NCI-H69 (cell line): Measurements from ENCODE around the gene CLIC1.
A peak's percentile ranks its signal among the peaks of the same experiment; 100 is the strongest.

Source experiments
- DNase-seq: peaks from one replicate; lab custom pipeline; 2025; lab: John Stamatoyannopoulos, UW

Gene CLIC1

DNA sequence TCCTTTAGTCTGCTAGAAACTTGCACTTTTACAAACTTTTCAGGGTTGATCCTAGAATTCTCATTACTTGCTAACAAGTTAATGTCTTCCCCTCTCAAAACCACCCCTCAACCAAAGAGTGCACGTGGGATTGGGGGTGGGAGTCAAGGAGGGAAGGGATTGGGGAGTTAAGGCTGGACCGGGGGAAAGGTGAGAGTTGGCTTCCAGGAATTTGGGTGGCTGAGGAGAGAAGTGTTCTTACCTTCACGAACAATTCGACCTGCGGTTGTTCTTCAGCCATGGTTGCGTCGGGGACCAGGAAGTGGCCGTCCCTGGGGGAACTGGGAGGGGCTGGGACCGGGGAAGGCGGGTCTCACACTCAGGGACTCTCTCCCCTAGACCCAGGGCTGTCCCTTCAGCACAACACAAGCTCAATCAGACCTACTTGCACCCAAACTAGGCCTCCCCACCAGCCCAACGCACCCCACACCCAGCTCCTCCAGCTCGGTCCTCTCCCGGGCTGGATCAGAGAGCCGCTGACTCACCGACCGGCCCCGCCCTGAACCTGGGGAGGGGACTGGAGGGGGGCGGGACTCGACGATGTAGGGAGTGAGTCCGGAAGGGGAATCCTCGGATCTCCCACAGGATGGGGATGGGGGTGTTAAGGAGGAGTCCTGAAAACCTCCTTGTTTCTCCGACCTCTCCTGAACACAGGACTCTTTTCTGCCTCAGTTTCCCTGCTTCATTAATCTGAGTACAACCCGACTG lies at the start of gene CLIC1:
CLIC1 (minus strand) TSS at position 510 of the 747 bp plus-strand sequence; CDS start at position 280, 230 bp downstream.
- DNase-seq: peak; percentile 91

GRCh38 chr6:31785475-31785874 lies 49.1 kb upstream of the CLIC1 start:
- no peak for DNase-seq

DNA sequence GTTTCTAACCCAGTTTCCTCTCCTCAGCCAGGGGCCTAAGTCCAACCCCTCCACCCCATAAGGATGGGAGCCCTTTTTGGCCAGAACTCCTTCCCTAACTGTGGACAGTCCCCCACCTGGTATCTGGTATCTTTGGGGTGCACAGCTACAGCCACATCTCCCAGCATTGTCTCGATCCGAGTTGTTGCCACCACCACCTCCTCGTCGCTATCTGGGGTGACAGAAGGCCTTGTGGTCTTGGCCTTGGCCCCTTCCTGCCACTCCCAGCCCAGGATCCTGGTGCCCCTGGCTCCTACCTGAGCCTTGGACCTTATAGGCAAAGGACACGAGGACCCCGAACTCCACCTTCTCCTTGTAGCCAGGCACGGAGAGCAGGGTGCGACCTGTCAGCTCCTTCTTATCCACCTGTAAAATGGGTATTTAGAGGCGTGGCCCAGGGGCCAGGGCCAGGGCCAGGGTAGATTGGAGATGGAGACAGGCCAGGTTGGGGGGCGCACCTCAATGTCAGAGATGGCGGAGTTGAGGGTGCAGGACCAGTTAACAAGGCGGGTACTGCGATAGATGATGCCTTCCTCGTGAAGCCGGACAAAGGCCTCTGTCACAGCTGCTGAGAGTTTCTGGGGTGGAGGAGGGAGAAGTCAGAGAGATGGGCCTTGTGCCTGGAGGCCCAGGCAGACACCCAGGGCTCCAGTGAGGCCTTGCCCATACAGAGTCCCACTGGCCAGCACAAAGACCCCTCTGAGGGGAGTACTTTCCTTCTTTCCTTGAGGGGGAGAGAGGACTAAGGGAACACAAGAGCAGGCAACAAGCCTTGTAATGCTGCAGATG lies 48.0 kb upstream of the CLIC1 start:
- DNase-seq: no peak

DNA sequence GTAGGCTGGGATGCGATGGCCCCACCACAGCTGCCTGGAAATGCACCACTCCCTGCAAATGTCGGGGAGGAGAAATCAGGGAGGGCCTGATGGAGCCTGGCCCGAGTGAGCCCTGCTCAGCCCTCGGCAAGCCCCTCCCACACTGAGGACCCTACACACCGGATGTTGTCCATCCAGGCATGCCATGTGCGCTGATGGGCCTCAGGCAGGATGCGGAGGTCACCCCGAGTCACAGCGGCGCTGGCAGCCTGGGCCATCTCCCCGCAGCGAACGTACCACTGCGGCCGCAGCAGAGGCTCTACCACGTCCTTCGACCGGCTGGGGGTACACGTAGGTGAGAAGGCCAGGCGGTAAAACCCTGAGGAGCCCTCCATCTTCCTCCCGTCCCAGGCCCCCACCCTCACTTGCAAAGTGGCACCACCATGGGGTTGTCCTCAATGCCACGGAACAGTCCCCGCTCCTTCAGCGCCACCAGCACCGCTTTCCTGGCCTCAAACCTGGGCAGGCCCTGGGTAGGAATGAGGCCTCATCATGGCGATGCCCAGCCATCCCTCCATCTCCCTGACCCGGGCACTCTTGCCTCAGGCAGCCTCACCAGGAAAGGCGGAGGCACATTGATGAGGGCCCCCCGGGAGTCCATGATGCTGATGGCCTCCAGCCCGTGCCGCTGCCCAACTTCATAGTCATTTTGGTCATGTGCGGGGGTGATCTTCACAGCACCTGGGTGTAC lies 46.0 kb upstream of the CLIC1 start:
- DNase-seq: no peak

DNA sequence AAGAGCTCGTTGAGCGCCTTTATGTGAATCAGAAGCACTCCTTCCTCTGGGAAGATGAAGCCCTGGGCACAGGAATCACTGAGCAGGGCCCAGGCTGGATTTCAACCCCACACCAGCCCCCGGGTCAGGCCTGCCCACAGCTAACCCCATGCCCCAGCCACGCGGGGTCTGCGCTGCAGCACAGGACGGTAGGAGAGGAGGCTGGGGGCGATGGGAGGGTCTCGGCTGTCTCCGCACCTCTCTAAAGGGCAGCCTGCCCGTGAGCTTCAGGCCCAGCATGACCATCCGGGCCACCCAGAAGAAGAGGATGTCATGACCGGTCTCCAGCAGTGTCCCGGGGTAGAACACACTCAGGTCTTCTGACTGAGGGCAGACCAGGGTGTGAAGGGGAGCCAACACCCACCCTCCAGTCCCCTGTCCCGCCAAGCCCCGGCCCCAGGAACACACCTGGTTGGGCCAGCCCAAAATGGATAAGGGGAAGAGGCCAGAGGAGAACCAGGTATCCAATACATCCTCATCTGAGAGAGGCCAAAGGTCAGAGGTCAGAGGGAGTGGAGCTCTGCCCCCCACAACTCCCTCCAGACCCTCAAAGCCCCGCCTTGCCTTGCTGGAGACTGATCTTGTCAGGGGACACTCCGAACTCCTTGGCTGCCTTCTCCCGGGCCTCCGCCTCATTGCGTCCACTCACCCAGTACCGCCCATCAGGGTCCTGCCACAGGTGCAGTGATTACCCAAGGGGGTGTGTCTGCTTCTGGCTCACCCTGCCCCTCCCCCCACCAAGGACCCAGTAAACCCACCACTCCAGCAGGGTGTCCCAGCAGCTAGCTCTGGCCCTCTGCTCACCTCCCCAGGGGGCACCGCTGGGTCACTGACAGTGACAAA lies 45.2 kb upstream of the CLIC1 start:
- no peak for DNase-seq

- DNase-seq: no peak
Observed at GRCh38 chr6:31780507-31781243, 44.3 kb upstream of the CLIC1 start.

DNA sequence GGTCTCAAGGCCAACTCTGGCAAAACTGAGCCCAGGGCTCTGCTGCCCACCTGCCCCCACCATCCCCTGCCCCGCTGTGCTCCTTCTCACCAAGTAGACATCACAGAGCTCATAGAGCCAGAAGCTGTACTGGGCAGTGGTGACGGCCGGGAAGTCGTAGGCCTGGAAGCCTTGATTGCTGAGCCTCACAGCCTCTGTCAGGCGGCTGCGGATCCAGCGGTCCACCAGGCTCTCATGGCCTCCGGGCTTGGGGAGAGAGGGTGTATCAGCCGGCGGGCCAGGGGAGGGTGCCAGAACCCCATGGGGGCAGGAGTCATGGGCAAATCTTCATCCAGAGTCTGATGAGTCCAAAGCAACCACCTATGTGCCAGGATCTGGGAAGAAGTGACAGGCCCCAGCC lies 43.6 kb upstream of the CLIC1 start:
- no peak for DNase-seq

GRCh38 chr6:31778999-31779885 lies 42.9 kb upstream of the CLIC1 start:
- no peak for DNase-seq

DNA sequence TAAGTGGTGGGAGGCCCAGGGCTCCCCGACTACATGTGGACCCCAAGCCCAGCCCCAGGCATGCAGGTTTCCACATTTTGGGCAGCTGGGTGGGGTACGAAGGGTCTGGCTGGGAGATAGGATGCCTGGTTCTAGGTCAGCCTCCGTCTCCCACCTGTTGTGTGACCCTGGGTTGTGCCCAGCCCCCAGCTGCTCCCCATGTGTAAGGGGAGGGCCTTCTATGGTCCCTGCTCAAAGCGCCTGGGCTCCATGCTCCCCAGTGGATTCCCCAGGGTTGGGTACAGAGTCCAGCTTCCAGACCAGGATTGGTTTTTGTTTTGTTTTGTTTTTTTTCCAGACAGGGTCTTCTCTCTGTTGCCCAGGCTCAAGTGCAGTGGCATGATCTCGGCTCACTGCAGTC lies 41.9 kb upstream of the CLIC1 start:
- DNase-seq: no peak

DNA sequence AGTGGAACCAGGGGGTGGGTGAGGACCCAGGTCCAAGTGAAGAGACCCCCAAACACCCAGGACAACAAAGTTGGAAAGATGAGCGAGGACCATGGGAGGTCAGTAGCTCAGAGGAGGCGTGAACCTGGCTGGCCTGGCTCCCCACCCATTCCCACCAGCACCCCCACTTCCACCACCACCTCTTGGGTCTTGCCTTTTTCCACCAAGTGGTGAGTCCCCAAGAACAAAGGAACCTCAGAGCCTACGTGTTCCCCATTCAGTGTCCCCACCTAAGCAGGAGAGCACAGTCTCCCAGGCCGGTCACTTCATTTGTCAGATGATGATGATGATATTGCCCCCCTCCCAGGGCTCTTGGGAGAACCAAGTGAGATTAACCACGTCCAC lies 41.3 kb upstream of the CLIC1 start:
- DNase-seq: no peak

DNA sequence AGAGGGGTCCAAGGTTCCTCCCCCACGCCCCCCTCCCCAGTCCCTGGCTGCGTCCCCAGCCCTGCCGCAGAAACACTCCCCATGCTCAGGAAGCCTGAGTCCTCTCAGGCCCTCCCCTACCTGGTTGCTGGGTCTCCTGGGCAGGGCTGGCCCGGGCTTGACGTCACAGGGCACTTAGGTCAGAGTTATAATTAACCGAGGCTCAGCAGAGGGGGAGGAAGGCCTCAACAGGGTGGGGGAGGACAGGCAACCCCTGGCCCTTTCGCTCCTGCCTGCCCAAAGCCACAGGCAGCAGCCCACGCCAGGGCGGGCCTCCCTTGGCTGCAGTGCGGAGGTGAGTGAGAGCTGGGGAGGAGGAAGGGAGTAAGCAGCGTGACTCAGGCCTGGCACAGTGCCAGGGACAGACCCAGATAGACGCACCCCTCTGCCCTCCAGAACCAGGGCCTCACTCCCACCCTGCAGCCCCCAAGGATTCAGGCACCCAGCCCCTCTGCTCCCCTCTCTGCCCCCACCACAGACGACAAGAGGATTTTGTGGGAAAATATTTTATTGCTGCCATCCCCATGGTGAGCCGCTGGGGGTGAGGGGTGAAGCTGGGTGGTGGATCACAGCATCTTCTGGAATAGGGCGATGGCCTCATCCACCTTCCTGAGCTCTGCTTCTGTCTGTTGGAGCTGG lies 40.8 kb upstream of the CLIC1 start, which contains the start of gene VWA7:
VWA7 (minus strand) TSS at position 340 of the 678 bp plus-strand sequence. CDS start 549 bp downstream, outside the sequence.
- peak; percentile 85 for DNase-seq

DNA sequence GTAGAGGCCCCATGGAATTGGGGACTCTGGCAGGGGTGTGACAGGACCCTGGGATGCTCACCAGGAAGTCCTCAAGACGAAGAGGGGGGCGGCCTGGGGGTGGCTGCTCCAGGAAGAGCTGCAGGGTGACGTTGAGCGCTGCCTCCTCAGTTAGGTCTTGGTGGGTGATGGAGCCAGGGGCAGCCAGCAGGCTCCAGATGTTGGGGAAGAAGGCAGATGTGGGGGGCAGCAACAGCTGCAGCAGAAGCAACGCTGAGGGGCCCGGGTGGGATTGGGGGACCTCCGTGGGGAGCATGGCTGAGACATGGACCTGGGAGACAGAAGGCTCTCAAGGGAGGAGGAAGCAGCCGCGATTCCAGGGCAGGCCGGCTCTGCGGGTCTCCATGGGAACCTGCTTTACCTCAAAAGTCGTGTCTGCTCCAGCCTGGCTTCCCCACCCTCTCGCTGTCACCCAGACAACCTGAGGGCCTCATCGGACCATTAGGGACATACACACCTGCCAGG lies 40.2 kb upstream of the CLIC1 start:
- DNase-seq: peak; percentile 80

DNA sequence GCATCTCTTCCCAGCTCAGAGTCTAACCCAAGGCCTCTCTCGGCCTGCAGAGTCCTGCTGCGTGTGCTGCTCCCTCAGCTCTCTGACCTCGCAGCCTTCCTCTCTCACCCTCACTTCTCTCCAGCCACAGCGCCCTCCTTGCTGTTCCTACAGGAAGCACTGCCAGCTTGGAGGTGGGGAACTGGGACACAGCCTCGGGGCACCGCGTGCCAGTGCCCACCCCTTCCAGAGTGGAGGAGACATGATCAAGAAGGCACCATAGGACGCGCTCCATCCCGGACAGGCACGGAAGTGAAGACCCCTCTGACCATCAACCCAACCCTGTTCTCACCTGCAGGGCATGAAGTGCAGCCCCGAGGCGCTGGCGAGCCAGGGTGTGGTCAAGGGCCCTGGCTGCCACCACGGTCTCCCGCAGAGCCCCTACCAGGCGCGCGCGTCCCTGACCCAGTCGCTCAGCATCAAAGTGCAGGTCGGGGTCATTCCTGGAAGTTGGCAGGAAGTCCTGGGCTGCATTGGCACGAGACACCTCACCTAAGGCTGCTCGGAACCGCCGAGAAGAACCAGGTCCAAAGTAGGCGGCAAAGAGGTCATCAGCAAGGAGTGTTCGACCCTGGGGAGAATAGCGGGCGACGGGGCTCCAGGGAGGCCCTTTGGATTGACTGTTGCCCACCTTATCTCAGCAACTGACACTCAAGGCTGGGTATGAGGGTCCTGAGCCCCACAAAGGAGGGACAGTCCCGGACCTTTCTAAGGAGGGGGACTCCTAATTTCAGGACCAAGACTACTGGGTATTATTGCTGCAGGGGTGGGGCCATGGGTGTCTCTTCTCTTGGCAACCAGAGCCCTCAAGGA lies 39.5 kb upstream of the CLIC1 start:
- no peak for DNase-seq

- DNase-seq: no peak
Observed at GRCh38 chr6:31775184-31775583, 38.9 kb upstream of the CLIC1 start.

- no peak for DNase-seq
Observed at GRCh38 chr6:31771992-31772358, 35.6 kb upstream of the CLIC1 start.

DNA sequence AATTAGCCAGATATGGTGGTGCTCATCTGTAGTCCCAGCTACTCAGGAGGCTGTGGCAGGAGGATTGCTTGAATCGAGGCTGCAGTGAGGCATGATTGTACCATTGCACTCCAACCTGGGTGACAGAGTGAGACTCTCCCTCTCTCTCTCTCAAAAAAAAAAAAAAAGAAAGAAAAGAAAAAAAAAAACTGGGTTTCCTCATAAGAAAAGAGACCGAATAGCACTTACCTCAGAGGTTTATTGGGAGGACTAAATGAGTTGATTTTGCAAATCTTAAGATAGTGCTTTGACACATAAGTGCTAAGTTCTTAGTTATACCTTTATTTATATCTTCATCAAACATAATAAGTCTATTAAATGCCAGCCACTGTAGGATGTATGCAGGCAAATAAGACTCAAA lies 34.5 kb upstream of the CLIC1 start:
- DNase-seq: no peak

- peak; percentile 82 for DNase-seq
Observed at GRCh38 chr6:31769684-31770371, 33.5 kb upstream of the CLIC1 start.
